Stimulated activated CD8-positive, alpha-beta memory T cell treated with anti-CD3 and anti-CD28 coated beads, Interleukin-15, amount 100 ng/mL, for 4 hours (primary cell): Measurements from ENCODE around the gene PRKCB.

ENCODE experiments used
- DNase-seq, 2 donors: peaks; one replicate each; pipeline ENCODE4 v3.0.0-alpha.2; 2020; ENCODE audit warnings: low read depth in 2 of 2

Gene PRKCB

GRCh38 chr16:23966597-23967394 is 131.0 kb downstream of the PRKCB start:
- DNase-seq, result no peak

- no peak for DNase-seq
Observed at GRCh38 chr16:23967775-23968174, 132.0 kb downstream of the PRKCB start.

GRCh38 chr16:23968176-23968575 is 132.4 kb downstream of the PRKCB start:
- DNase-seq, result no peak

GRCh38 chr16:23969468-23970297 is 133.9 kb downstream of the PRKCB start:
- DNase-seq, result no peak

GRCh38 chr16:23974223-23974622 is 138.4 kb downstream of the PRKCB start:
- DNase-seq, result no peak

DNA sequence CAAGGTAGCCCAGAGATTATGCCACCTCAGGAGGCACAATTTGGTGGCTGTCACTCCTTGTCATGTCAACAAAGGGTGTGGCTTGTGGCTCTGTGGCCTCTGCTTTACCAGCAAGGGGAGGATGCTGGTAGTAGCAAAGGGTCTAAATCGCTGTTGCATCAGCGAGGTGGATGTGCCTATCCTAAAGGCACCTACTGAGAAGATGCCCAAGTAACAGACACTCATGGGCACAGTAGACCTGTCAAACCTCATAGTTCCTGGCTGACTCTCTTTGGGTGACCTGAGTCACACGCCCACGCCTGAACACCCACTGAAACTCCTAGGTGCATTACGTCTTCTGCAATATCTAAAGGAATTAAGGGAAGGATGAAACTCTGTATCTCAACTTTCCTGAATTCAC is 139.5 kb downstream of the PRKCB start:
- DNase-seq, result no peak

- no peak for DNase-seq
Observed at GRCh38 chr16:23976091-23976490, 140.3 kb downstream of the PRKCB start.

- DNase-seq, result no peak
Observed at GRCh38 chr16:23976524-23976923, 140.7 kb downstream of the PRKCB start.

- DNase-seq, result no peak
Observed at GRCh38 chr16:23979441-23979840, 143.7 kb downstream of the PRKCB start.

DNA sequence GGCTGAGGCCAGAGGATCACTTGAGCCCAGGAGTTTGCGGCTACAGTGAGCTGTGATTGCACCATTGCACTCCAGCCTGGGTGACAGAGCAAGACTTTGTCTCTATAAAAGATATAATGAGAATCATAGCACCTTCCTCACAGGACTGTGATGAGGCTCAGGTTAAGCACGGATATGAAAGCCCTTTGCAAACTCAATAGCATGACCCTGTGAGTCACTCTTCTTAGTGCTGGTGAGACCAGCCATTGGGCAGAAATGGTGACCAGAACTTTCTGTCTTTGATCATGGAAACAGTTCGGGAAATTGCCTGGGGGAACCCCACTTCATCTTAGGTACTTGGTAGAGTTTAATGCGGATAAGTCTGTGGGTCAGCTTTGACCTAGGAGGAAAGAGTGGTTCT is 144.2 kb downstream of the PRKCB start:
- no peak for DNase-seq

- no peak for DNase-seq
Observed at GRCh38 chr16:23981429-23982399, 145.9 kb downstream of the PRKCB start.

- no peak for DNase-seq
Observed at GRCh38 chr16:23986455-23986854, 150.7 kb downstream of the PRKCB start.

DNA sequence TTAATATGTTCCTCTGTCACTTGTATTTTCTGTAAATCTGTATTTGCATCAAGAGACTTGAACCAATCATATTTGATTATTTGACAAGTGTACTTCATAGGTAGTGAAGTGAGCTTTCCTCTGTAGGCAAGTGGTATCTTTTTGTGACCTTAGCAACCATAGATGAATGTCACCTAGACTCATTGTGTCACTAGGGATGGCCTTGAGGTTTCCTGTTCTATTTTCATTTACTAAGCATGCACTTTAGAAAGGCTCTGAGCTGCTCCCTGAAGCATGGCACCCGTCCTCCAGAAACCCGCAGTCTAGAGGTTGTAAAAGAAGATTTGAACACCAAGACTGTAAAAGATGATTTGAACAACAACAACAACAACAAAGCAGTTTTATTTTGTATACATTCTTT is 151.7 kb downstream of the PRKCB start:
- no peak for DNase-seq

DNA sequence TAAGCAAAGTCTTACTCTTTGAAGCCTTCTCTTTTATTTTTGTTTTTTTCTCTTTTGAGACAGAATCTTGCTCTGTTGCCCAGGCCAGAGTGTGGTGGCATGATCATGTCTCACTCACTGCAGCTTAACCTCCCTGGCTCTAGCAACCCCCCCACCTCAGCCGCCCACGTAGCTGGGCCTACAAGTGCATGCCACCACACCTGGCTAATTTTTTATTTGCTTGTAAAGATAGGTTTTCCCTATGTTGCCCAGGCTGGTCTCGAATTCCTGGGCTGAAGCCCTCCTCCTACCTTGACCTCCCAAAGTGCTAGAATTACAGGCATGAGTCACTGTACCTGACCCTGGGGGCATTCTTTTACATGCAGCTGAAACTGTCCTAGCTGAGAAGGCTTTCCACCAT is 154.7 kb downstream of the PRKCB start:
- DNase-seq, result no peak

- no peak for DNase-seq
Observed at GRCh38 chr16:23991066-23991465, 155.3 kb downstream of the PRKCB start.

DNA sequence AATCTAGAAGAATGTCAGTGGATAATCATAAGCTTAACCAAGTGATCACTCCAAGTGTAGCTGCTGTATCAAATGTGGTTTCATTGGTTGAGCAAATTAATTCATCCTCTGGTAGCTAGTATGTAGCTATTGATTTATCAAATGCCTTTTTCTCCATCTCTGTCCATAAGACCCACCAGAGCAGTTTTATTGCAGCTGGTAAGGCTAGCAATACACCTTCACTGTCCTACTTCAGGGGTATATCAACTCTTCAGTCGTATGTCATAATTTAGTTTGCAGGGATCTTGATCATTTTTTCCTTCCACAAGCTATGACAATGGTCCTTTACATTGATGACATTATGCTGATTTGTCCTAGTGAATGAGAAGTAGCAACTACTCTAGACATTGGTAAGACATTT is 158.8 kb downstream of the PRKCB start:
- DNase-seq, result no peak

DNA sequence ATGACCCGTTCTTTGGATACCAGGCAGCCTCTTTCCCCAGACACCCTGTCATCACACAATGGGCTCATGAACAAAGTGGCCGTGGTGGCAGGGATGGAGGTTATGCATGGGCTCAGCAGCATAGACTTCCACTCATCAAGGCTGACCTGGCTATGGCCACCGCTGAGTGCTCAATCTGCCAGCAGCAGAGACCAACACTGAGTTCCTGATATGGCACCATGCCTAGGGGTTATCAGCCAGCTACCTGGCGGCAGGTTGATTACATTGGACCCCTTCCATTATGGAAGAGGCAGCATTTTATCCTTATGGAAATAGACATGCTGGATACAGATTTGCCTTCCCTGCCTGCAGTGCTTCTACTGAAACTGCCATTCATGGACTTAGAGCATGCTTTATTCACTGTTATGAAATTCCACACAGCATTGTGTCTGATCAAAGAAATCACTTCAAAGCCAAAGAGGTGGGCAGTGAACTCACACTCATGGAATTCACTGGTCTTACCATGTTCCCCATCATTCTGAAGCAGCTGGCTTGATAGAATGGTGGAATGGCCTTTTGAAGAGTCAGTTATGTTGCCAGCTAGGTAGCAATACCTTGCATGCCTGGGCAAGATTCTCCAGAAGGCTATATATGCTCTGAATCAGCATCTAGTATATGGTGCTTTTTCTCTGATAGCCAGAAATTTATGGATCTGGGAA is 160.6 kb downstream of the PRKCB start:
- no peak for DNase-seq

DNA sequence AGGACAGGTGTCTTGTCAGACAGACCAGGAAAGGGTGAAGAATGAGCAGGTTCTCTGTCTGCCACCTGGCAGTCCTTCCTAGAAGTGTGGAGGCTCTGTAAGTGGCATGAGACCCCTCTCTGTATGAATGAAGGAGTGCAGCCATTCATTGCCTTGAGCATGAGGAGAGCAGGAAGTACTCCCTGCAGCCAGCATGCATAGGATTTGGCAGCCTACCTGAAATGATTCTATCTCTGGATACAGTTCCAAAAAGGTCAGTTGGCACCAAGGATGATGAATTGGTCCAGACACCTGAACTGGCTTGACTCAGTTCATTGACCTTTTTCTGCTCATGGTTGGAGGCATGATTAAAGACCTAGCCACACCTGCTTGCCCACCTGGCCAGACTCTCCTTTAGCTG is 163.0 kb downstream of the PRKCB start:
- DNase-seq, result no peak

- no peak for DNase-seq
Observed at GRCh38 chr16:23999663-24000062, 163.9 kb downstream of the PRKCB start.

GRCh38 chr16:24001710-24002109 is 165.9 kb downstream of the PRKCB start:
- DNase-seq, result no peak

DNA sequence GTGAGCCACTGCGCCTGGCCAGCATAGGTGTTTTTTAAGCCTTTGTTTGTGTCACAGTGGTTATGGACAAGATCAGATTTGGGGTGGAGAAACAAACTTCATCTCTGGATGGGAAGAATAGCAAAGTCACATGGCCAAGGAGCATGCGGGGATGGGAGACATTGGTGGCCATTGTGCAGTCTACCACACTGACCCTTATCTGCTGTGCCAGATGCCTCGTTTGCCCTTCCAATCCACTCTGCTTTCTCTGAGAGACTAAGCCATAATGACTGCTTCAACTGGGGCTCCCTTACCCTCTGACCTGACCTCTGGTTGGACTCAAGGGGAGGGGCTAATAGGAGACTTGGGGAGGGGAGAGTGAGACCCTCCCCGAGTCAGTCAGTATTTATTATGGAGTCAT is 166.8 kb downstream of the PRKCB start:
- DNase-seq, result no peak
